VCaP (cell line): Measurements from ENCODE around the gene DIAPH2.

Source experiments
- H3K27ac ChIP-seq: fragments of 450-650 bp; 2 replicates; pipeline ENCODE4 v1.5.1; 2017
- TF ChIP-seq, protein P1 (sequence below): fragments of 450-650 bp; conservative IDR thresholded peaks from 2 replicates; pipeline ENCODE4 v1.5.1; 2017; ENCODE audit warnings: mild to moderate bottlenecking, moderate library complexity

The DIAPH2 gene

DNA sequence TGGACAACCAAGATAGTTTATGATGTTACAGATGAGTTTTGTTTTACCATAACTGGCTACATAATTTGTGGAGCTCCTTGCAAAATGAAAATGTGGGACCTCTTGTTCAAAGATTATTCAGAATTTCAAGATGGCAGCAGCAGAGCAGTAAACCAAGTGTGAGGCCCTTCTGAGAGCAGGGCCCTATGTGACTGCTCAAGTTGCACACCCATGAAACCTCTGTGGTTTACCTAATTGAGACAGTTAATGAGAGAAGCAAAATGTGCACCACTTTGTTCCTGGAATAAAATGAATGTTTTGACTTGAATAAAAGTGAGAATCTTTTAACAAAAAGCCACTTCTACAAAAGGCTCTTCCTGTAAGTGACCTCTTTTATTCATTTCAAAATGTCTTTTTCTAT is 718.3 kb downstream of the DIAPH2 start:
- no peak overlapping the region for H3K27ac ChIP-seq
- TF ChIP-seq, protein P1, sequence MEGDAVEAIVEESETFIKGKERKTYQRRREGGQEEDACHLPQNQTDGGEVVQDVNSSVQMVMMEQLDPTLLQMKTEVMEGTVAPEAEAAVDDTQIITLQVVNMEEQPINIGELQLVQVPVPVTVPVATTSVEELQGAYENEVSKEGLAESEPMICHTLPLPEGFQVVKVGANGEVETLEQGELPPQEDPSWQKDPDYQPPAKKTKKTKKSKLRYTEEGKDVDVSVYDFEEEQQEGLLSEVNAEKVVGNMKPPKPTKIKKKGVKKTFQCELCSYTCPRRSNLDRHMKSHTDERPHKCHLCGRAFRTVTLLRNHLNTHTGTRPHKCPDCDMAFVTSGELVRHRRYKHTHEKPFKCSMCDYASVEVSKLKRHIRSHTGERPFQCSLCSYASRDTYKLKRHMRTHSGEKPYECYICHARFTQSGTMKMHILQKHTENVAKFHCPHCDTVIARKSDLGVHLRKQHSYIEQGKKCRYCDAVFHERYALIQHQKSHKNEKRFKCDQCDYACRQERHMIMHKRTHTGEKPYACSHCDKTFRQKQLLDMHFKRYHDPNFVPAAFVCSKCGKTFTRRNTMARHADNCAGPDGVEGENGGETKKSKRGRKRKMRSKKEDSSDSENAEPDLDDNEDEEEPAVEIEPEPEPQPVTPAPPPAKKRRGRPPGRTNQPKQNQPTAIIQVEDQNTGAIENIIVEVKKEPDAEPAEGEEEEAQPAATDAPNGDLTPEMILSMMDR: no peak

DNA sequence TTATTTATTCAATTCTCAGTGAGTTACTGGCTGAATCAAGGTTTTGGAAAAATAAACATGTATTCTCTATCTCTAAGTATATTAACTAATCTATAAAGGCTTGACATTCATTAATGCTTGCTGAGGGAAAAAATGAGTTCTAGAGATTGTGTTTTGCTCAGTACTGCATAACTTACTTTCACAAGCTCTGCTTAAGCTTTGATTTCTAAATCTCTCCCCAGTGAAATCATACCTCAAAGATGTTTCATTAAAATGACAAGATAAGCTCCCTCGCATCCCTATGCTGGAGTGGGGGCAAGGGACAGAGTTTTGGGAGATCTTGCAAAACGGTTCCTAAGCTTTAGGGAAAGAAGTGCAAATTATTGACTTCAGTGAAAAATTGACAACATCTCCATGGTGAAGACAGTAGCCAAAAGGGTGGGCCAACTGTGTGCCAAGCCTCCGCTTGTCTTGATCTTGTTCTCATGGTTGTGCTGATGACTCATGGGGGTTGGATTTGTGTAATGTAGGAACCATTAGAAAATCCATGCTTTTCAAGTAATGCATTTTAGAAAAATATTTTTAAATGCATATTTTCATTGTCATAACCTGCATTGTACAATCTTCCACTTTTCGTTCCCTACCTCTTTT is 720.5 kb downstream of the DIAPH2 start:
- no peak overlapping the region for H3K27ac ChIP-seq
- TF ChIP-seq, protein P1: no peak

DNA sequence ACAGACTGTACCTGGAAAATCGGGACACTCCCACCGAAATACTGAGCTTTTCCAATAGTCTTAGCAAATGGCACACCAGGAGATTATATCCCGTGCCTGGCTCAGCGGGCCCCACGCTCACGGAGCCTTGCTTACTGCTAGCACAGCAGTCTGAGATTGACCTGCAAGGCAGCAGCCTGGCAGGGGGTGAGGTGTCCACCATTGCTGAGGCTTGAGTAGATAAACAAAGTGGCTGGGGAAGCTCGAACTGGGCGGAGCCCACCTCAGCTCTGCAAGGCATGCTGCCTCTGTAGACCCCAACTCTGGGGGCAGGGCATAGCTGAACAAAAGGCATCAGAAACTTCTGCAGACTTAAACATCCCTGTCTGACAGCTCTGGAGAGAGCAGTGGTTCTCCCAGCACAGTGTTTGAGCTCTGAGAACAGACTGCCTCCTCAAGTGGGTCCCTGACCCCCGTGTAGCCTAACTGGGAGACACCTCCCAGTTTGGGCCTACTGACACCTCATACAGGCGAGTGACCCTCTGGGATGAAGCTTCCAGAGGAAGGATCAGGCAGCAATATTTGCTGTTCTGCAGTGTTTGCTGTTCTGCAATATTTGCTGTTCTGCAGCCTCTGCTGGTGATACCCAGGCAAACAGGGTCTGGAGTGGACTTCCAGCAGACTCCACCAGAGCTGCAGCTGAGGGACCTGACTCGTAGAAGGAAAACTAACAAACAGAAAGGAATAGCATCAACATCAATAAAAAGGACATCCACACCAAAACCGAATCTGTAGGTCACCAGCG is 725.2 kb downstream of the DIAPH2 start:
- H3K27ac ChIP-seq: peak overlapping the region; percentile 9; the same call in 1 of the 2 replicates

DNA sequence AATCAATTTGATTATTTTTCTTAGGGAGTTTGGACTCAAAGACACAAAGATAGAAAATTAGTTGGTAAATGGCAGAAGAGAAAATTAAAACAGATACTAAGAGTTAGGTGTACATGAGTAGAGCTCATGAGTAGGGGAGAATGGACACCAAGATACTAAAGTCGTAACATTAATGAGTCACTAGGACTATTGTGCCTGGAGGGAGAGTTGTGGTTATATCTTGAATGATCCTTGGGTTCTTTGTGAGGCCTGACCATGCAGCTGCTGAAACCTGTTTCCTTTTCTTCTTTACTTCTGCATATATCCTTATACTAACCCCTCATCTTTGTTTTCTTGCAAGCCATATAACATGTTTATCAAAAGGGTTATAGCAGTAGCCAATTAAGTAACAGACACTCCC is 731.8 kb downstream of the DIAPH2 start:
- H3K27ac ChIP-seq: no peak overlapping the region
- TF ChIP-seq, protein P1: no peak

DNA sequence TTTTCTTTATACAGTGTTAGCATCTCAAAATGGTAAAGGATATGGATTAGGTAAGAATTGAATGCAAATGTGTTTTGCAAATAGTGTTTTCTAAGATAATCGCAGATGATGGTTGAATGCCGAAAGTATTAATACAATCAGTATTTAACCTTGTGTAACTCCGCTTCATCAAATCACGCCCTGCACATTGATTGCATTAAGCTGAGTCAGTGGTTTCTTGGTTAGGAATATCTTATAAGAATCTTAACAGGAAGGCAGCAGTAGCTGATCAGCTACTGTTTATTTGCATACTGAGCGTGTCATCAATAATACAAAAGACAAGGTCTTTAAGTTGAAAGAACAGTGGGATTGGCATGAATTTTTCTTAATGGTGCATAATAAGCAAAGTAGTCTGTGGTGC is 744.5 kb downstream of the DIAPH2 start:
- TF ChIP-seq, protein P1: no peak
- no peak overlapping the region for H3K27ac ChIP-seq

DNA sequence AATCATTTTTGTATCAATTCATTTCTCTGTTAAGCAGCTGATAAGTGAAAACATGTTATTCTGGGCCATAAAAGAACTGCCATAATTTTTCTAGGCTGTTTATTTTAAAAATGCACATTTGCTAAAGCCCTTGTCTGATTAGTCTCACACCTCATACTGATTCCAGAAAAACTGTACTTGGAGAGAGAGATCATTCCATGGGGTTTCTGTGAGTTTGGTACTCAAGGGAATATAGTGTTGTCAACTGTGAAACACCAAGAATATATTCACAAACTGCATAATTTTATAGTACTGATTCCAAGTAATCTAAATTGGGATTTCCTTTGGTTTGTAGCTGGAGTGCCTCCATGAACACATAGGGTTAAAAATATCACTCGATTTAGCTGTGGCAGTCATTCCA is 746.6 kb downstream of the DIAPH2 start:
- TF ChIP-seq, protein P1: no peak
- H3K27ac ChIP-seq: no peak overlapping the region

DNA sequence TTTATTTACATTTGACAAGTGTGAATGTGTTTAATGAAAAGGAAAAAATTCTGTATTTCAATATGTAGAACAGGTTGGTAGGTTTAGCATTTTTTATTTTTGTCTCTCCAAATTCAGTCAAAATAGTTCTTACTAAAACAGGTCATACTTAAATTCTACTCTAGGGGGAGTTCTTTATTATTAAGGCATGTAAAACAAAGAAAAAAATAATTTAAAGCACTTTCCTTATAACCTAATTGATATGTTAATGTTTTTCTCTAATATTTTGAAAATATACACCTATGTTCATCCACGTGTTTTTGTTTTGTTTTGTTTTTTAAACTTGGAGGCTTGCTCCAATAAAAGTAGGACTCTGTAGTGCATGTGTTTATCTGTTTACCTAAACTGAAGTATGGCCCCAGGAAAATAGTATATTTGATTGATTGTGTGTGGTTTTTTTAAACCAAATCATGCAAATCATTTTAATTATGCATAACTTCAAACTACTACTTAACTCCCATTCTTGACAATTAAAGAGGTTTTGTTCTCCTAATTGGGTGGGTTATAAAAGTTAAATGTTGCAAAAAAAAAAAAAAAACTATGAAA is 761.7 kb downstream of the DIAPH2 start:
- no peak overlapping the region for H3K27ac ChIP-seq
- TF ChIP-seq, protein P1: 0 out of 2 replicates have a peak, but pooled peaks have one; percentile 8

DNA sequence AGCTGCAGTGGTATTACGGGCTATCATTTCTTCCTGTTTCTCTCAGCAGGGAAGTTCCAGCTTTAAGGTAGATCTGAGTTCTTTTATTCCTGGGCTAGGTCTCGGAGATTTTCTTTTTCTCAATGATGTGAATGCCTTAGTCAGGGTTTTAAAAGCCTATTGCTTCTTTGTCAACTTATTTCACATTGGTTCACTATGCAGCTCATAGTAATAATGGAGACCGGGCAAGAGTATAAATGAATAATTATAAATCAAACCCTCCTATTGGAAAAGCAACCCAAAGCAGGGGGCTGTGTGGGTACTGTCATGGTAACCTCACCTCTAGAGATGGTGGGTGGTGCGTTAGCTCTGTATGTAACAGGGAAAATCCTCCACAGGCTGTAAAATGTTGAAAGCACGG is 762.7 kb downstream of the DIAPH2 start:
- no peak overlapping the region for H3K27ac ChIP-seq
- TF ChIP-seq, protein P1: no peak
